A549 (cell line): ENCODE measurements around the gene EMILIN1.

ENCODE experiments used
- CTCF ChIP-seq: fragments of >200 bp; sonication (Bioruptor Twin); formaldehyde crosslinking; IDR thresholded peaks from 3 replicates; pipeline ENCODE4 v1.5.1; 2016
- EP300 ChIP-seq, 2 experiments: fragments of >200 bp; sonication (Bioruptor Twin); formaldehyde crosslinking; IDR thresholded peaks; 2 replicates in 1 of 2; 3 replicates in 1 of 2; pipeline ENCODE4 v1.6.1; 2016 to 2017
- FOSL2 ChIP-seq, 2 experiments: fragments of 450-650 bp in 1 of 2; fragments of >200 bp in 1 of 2; sonication (Bioruptor Twin) in 1 of 2; formaldehyde crosslinking; IDR thresholded peaks; 2 replicates each; pipeline versions ENCODE4 v1.5.0 to v1.6.1; 2016 to 2020; ENCODE audit warnings: mild to moderate bottlenecking in 1 of 2, moderate library complexity in 1 of 2
- JUN ChIP-seq, 2 experiments: fragments of >200 bp; sonication (Bioruptor Twin); formaldehyde crosslinking; IDR thresholded peaks; 2 replicates in 1 of 2; 3 replicates in 1 of 2; pipeline ENCODE4 v1.6.1; 2016 to 2017
- MAX ChIP-seq: IDR thresholded peaks from 2 replicates; pipeline ENCODE4 v1.6.1; 2012
- MAZ ChIP-seq: fragments of 150-350 bp; IDR thresholded peaks from 2 replicates; pipeline ENCODE4 v1.6.1; 2014; ENCODE audit warnings: antibody characterized with exemption, low read depth, low read length, borderline replicate concordance
- MYC ChIP-seq: IDR thresholded peaks from 2 replicates; pipeline ENCODE4 v1.6.1; 2012; ENCODE audit warnings: mild to moderate bottlenecking, inconsistent platforms, low read length, improper control_type of control experiment, borderline replicate concordance
- POLR2A ChIP-seq: IDR thresholded peaks from 2 replicates; pipeline ENCODE4 v1.6.1; 2012; ENCODE audit warnings: mild to moderate bottlenecking, low read length
- POLR2AphosphoS2 ChIP-seq: conservative IDR thresholded peaks from 2 replicates; pipeline ENCODE4 v1.6.1; 2012; ENCODE audit warnings: low read length, improper control_type of control experiment, inconsistent platforms
- REST ChIP-seq: fragments of 200-600 bp; sonication (generic); IDR thresholded peaks from 2 replicates; pipeline ENCODE4 v1.6.1; 2016; ENCODE audit warnings: antibody characterized with exemption, mild to moderate bottlenecking, moderate library complexity
- TFCP2L1 ChIP-seq: fragments of 250-450 bp; sonication (Bioruptor Pico); IDR thresholded peaks from 2 replicates; pipeline ENCODE4 v1.5.0; 2021; ENCODE audit warnings: mild to moderate bottlenecking
- ZSCAN20 ChIP-seq: fragments of 250-450 bp; sonication (Bioruptor Pico); IDR thresholded peaks from 2 replicates; pipeline ENCODE4 v1.8.0; 2022; ENCODE audit warnings: mild to moderate bottlenecking, moderate library complexity

- TF ChIP-seq REST (no peak), EP300 (IDR thresholded peaks at IDR 0.05) (no peak), MAZ (no peak), TFCP2L1 (CRISPR knock-in tag) (no peak), POLR2A (no peak), MYC (no peak), JUN (IDR thresholded peaks at IDR 0.05) (peak in 1 of 2 experiments; percentile 4; a peak in 1 of 5 replicates), CTCF (no peak), ZSCAN20 (no peak), POLR2AphosphoS2 (no peak), MAX (no peak), FOSL2 (IDR thresholded peaks at IDR 0.05) (no peak), FOSL2 (CRISPR knock-in tag; IDR thresholded peaks at IDR 0.05) (no peak)
These were observed 45.1 kb upstream of the EMILIN1 start for GRCh38 chr2:27033253-27033852.
